HCT116 (cell line): ENCODE results near the gene DIPK1B. TPM values are rescaled to one million over a fixed set of nuclear protein-coding genes. Genes with fewer than 3 reads are reported as not detected.

ENCODE experiments used
- ATAC-seq: fragments of 200-7000 bp; cut with Tn5 transposase; 2 replicates; pipeline ENCODE4 v1.9.1; 2020; ENCODE audit warnings: mild to moderate bottlenecking, moderate library complexity
- BruUV-seq: library from RNA; stranded (reverse); fragments of 400-500 nt; replicated peaks from 2 replicates; lab custom pipeline; 2021; lab: Mats Ljungman, UMichigan
- CTCF ChIA-PET: fragments of 300-600 bp; sonication (Branson Sonifier 250); formaldehyde crosslinking; loops from one replicate; lab custom pipeline; 2021; ENCODE audit warnings: antibody characterized with exemption; lab: Charles Lee
- POLR2A ChIA-PET: fragments of 300-600, 350-600 bp; sonication (Branson Sonifier 250); formaldehyde crosslinking; loops from one replicate; lab custom pipeline; 2021; ENCODE audit warnings: antibody characterized with exemption; lab: Charles Lee
- RAD21 ChIA-PET, 2 experiments: fragments of 300-600 bp; sonication (Branson Sonifier 250); formaldehyde crosslinking; loops; one replicate each; lab custom pipeline; 2023; ENCODE audit warnings: low total read pairs in 2 of 2; ENCODE audit not compliant: uncharacterized antibody in 2 of 2, unreplicated experiment in 2 of 2, low non-redundant PET in 1 of 2; lab: Charles Lee
- DNase-seq: peaks from one replicate; pipeline ENCODE4 v3.0.0-alpha.2; 2010; ENCODE audit warnings: low read depth, low spot score
- H2AFZ ChIP-seq: fragments of 200-600 bp; shearing (Covaris generic), sonication (generic); 2 replicates; pipeline ENCODE4 v1.6.1; 2017; ENCODE audit warnings: low read depth, mixed run types, mixed read lengths, antibody characterized with exemption, low read length; ENCODE audit not compliant: poor library complexity, severe bottlenecking
- H3K27ac ChIP-seq: 2 replicates; pipeline ENCODE4 v1.5.1; 2012; ENCODE audit warnings: low read depth, low read length
- H3K27me3 ChIP-seq: fragments of 200-600 bp; sonication (generic); 2 replicates; pipeline ENCODE4 v1.6.1; 2016; ENCODE audit warnings: mixed run types, low read length, mixed read lengths; ENCODE audit not compliant: insufficient read depth
- H3K36me3 ChIP-seq, 2 experiments: fragments of 200-500 bp in 1 of 2; fragments of 200-600 bp in 1 of 2; sonication (Bioruptor generic) in 1 of 2; sonication (generic) in 1 of 2; 2 replicates each; pipeline versions ENCODE4 v1.5.1 to v1.6.1; 2014 to 2016; ENCODE audit warnings: low read length in 2 of 2, inconsistent platforms in 1 of 2, mixed read lengths in 1 of 2, mixed run types in 1 of 2; ENCODE audit not compliant: insufficient read depth in 2 of 2, control insufficient read depth in 1 of 2
- H3K4me1 ChIP-seq, 2 experiments: fragments of 200-600 bp in 1 of 2; sonication (generic) in 1 of 2; 2 replicates each; pipeline versions ENCODE4 v1.5.1 to v1.6.1; 2012 to 2017; ENCODE audit warnings: low read length in 2 of 2, inconsistent platforms in 1 of 2, mild to moderate bottlenecking in 1 of 2, mixed read lengths in 1 of 2, mixed run types in 1 of 2, moderate library complexity in 1 of 2; ENCODE audit not compliant: insufficient read depth in 2 of 2, control insufficient read depth in 1 of 2
- H3K4me2 ChIP-seq: fragments of 200-600 bp; sonication (generic); 2 replicates; pipeline ENCODE4 v1.6.1; 2017; ENCODE audit warnings: mixed run types, low read length, mixed read lengths
- H3K4me3 ChIP-seq, 2 experiments: fragments of 200-600 bp in 1 of 2; sonication (generic) in 1 of 2; replicated peaks in 1 of 2; 2 replicates each; pipeline ENCODE4 v1.5.1; 2011 to 2016; ENCODE audit warnings: low read length in 2 of 2, control low read depth in 1 of 2, low read depth in 1 of 2, mild to moderate bottlenecking in 1 of 2, mixed read lengths in 1 of 2, mixed run types in 1 of 2
- H3K79me2 ChIP-seq: fragments of 200-600 bp; sonication (generic); 2 replicates; pipeline ENCODE4 v1.6.1; 2017; ENCODE audit warnings: mild to moderate bottlenecking, mixed run types, low read length, moderate library complexity, mixed read lengths; ENCODE audit not compliant: insufficient read depth
- H3K9ac ChIP-seq: fragments of 200-600 bp; sonication (generic); 2 replicates; pipeline ENCODE4 v1.6.1; 2016; ENCODE audit warnings: low read length, mixed read lengths
- H3K9me2 ChIP-seq: fragments of 200-600 bp; sonication (generic), shearing (Covaris generic); 2 replicates; pipeline ENCODE4 v1.6.1; 2017; ENCODE audit warnings: mixed run types, mild to moderate bottlenecking, moderate library complexity; ENCODE audit not compliant: insufficient read depth
- H3K9me3 ChIP-seq, 2 experiments: fragments of 200-500 bp in 1 of 2; fragments of 200-600 bp in 1 of 2; sonication (Bioruptor generic) in 1 of 2; sonication (generic) in 1 of 2; 2 replicates each; pipeline ENCODE4 v1.6.1; 2014 to 2017; ENCODE audit warnings: low read length in 2 of 2, mixed read lengths in 2 of 2, inconsistent platforms in 1 of 2, low read depth in 1 of 2, mild to moderate bottlenecking in 1 of 2, mixed run types in 1 of 2, moderate library complexity in 1 of 2; ENCODE audit not compliant: control insufficient read depth in 1 of 2, insufficient read depth in 1 of 2
- H4K20me1 ChIP-seq: fragments of 200-600 bp; sonication (generic), shearing (Covaris generic); 2 replicates; pipeline ENCODE4 v1.6.1; 2017; ENCODE audit warnings: mixed run types, mild to moderate bottlenecking, moderate library complexity; ENCODE audit not compliant: insufficient read depth
- CEBPB ChIP-seq: IDR thresholded peaks from 2 replicates; pipeline ENCODE4 v1.6.1; 2012; ENCODE audit warnings: low read depth
- EZH2phosphoT487 ChIP-seq: fragments of 200-600 bp; IDR thresholded peaks from 2 replicates; pipeline ENCODE4 v1.6.1; 2018; ENCODE audit warnings: antibody characterized with exemption, borderline replicate concordance
- JUND ChIP-seq: IDR thresholded peaks from 2 replicates; pipeline ENCODE4 v1.6.1; 2012
- POLR2AphosphoS5 ChIP-seq: IDR thresholded peaks from 2 replicates; pipeline ENCODE4 v1.6.1; 2011; ENCODE audit warnings: mild to moderate bottlenecking, low read depth, low read length, moderate library complexity
- RAD21 ChIP-seq: IDR thresholded peaks from 2 replicates; pipeline ENCODE4 v1.6.1; 2012; ENCODE audit warnings: low read depth, mild to moderate bottlenecking
- SIN3A ChIP-seq: IDR thresholded peaks from 2 replicates; pipeline ENCODE4 v1.6.1; 2012; ENCODE audit warnings: low read depth
- SRF ChIP-seq: IDR thresholded peaks from 2 replicates; pipeline ENCODE4 v1.6.1; 2012; ENCODE audit warnings: low read depth
- YY1 ChIP-seq: IDR thresholded peaks from 2 replicates; pipeline ENCODE4 v1.6.1; 2011; ENCODE audit warnings: low read length, low read depth, moderate library complexity, mild to moderate bottlenecking; ENCODE audit not compliant: insufficient replicate concordance; ENCODE audit errors: extremely low read depth
- ZFX ChIP-seq: fragments of 450-650 bp; IDR thresholded peaks from 2 replicates; pipeline ENCODE4 v1.6.1; 2017
- intact Hi-C: fragments of 100-400 bp; cut with micrococcal nuclease; formaldehyde crosslinking; loops from 2 replicates; pipeline ENCODE4 v1.10.0; 2022
- total RNA-seq: library from RNA; stranded (reverse); gene quantifications from one replicate; pipeline ENCODE4 v1.2.1, GENCODE V29; 2021; ENCODE audit not compliant: unreplicated experiment
- TF ChIP-seq, protein P1 (sequence below): IDR thresholded peaks from 2 replicates; pipeline ENCODE4 v1.6.1; 2012
- TF ChIP-seq, protein P2 (sequence below): IDR thresholded peaks from 2 replicates; pipeline ENCODE4 v1.6.1; 2012
- TF ChIP-seq, protein P3 (sequence below): IDR thresholded peaks from 2 replicates; pipeline ENCODE4 v1.6.1; 2012; ENCODE audit warnings: low read depth

DIPK1B gene
- total RNA-seq, 1 experiment from 2014 or later, result 15.6 TPM

DNA sequence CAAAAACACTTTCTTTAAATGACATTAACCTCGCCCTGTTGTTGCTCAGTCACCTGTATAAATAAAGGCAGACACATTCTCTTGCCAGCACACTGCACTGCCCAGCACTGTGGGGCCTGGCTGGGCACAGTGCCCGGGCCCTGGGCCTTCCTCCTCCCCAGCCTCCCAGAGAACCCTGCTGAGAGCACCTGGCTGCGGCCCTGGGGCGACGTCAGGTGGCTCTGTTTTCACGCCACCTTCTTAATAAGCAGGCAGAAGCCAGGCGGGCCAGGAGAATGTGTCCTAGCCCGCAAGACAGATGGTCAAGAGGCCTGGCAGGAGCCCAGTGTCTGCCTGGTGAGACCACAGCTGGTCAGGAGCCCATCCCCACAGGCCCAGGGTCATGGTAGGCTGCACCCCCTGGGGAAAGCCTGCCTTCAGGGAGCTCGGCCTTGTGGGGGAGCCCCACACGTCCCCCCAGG is 16.9 kb upstream of the DIPK1B start:
- H3K9ac ChIP-seq, result peak overlapping the region; percentile 37
- H3K4me2 ChIP-seq, result peak overlapping the region; percentile 98
- ChIA-PET RAD21 (no interaction called here), POLR2A (no interaction called here), CTCF (interaction anchor here (1.1 to 1.2 kb wide), 2 partner anchors 60 to 211 kb away, joined by 3 read pairs; no protein-coding TSS in a partner anchor)
- no peaks in the 10 kb centered on the region for H3K27me3 ChIP-seq
- H3K4me1 ChIP-seq, result peaks cover 47 to 76% of the 10 kb centered on the region in 2 experiments
- intact Hi-C loops, result loop anchor here (1.0 to 2.0 kb wide), 3 partner anchors 34 to 211 kb away; no protein-coding TSS in a partner anchor
- ATAC-seq, result peak; percentile 7; the same call in 1 of the 2 replicates
- no peak overlapping the region for H2AFZ ChIP-seq
- H3K79me2 ChIP-seq, result no peaks in the 10 kb centered on the region
- TF ChIP-seq ZFX, result 0 out of 2 replicates have a peak, but pooled peaks have one; percentile 52
- TF ChIP-seq YY1, result no peak
- TF ChIP-seq SIN3A, result no peak
- no peaks in the 10 kb centered on the region for H3K36me3 ChIP-seq
- H3K4me3 ChIP-seq, result peak overlapping the region in 1 of 2 experiments; percentile 11; a peak in 1 of 4 replicates
- no peaks in the 10 kb centered on the region for H4K20me1 ChIP-seq
- peak; percentile 24 for DNase-seq
- peak overlapping the region; percentile 35; the same call in 1 of the 2 replicates for H3K27ac ChIP-seq
- H3K9me3 ChIP-seq, result no peaks in the 10 kb centered on the region
- no TSS peak for BruUV-seq
- no peaks in the 10 kb centered on the region for H3K9me2 ChIP-seq

DNA sequence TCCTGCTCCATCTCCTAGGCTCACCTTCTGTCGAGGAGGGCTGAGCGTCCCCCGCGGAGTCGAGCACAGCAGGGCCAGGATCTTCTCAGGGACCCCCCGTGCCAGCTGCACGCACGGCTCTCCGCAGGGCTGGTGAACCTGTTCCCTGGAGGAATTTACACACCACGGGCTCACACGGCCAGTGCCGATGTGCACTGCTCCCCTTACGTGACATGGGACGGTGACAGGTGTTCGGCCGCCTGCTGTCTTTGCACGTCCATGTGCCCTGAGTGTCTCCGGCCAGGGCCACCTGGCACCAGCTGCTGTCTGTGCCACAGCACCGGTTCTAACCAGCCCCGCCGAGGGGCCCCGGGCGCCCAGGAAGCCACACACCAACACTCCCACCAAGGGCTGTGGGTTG is 16.4 kb upstream of the DIPK1B start:
- H3K27me3 ChIP-seq, result no peaks in the 10 kb centered on the region
- H3K4me3 ChIP-seq, result no peak overlapping the region
- ChIA-PET CTCF (interaction anchor here (1.1 to 1.2 kb wide), 2 partner anchors 61 to 212 kb away, joined by 3 read pairs; no protein-coding TSS in a partner anchor), RAD21 (no interaction called here), POLR2A (no interaction called here)
- no peaks in the 10 kb centered on the region for H4K20me1 ChIP-seq
- H3K4me1 ChIP-seq, result peaks cover 42 to 76% of the 10 kb centered on the region in 2 experiments
- DNase-seq (no peak), ATAC-seq (no peak)
- no peaks in the 10 kb centered on the region for H3K9me2 ChIP-seq
- H3K9me3 ChIP-seq, result no peaks in the 10 kb centered on the region
- no peaks in the 10 kb centered on the region for H3K36me3 ChIP-seq
- peak overlapping the region; percentile 98 for H3K4me2 ChIP-seq
- intact Hi-C loops, result loop anchor here (1.0 to 2.0 kb wide), 3 partner anchors 33 to 211 kb away; no protein-coding TSS in a partner anchor
- H3K27ac ChIP-seq, result peak overlapping the region; percentile 35; the same call in 1 of the 2 replicates
- H3K79me2 ChIP-seq, result no peaks in the 10 kb centered on the region
- no peak for TF ChIP-seq JUND
- no peak for TF ChIP-seq POLR2AphosphoS5
- TF ChIP-seq SRF, result no peak
- TF ChIP-seq, protein P1, sequence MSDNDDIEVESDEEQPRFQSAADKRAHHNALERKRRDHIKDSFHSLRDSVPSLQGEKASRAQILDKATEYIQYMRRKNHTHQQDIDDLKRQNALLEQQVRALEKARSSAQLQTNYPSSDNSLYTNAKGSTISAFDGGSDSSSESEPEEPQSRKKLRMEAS, result no peak
- TF ChIP-seq RAD21, result no peak
- no peak for TF ChIP-seq CEBPB
- TF ChIP-seq, protein P2, sequence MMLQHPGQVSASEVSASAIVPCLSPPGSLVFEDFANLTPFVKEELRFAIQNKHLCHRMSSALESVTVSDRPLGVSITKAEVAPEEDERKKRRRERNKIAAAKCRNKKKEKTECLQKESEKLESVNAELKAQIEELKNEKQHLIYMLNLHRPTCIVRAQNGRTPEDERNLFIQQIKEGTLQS, result no peak
- no peak for TF ChIP-seq EZH2phosphoT487
- no peak for TF ChIP-seq SIN3A
- TF ChIP-seq, protein P3, sequence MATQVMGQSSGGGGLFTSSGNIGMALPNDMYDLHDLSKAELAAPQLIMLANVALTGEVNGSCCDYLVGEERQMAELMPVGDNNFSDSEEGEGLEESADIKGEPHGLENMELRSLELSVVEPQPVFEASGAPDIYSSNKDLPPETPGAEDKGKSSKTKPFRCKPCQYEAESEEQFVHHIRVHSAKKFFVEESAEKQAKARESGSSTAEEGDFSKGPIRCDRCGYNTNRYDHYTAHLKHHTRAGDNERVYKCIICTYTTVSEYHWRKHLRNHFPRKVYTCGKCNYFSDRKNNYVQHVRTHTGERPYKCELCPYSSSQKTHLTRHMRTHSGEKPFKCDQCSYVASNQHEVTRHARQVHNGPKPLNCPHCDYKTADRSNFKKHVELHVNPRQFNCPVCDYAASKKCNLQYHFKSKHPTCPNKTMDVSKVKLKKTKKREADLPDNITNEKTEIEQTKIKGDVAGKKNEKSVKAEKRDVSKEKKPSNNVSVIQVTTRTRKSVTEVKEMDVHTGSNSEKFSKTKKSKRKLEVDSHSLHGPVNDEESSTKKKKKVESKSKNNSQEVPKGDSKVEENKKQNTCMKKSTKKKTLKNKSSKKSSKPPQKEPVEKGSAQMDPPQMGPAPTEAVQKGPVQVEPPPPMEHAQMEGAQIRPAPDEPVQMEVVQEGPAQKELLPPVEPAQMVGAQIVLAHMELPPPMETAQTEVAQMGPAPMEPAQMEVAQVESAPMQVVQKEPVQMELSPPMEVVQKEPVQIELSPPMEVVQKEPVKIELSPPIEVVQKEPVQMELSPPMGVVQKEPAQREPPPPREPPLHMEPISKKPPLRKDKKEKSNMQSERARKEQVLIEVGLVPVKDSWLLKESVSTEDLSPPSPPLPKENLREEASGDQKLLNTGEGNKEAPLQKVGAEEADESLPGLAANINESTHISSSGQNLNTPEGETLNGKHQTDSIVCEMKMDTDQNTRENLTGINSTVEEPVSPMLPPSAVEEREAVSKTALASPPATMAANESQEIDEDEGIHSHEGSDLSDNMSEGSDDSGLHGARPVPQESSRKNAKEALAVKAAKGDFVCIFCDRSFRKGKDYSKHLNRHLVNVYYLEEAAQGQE, result no peak
- H2AFZ ChIP-seq, result no peak overlapping the region
- no TSS peak for BruUV-seq
- no peak overlapping the region for H3K9ac ChIP-seq
